Upper lobe of right lung (tissue), 1 donor: ENCODE results near the gene ZNF592. TPM values are rescaled to one million over a fixed set of nuclear protein-coding genes. Genes with fewer than 3 reads are reported as not detected.

Experiments used
- ATAC-seq: fragments of 200-7000 bp; cut with Tn5 transposase; one replicate; pipeline ENCODE4 v1.9.1; 2020; ENCODE audit warnings: mild to moderate bottlenecking, moderate library complexity
- DNase-seq: peaks from one replicate; pipeline ENCODE4 v3.0.0-alpha.2; 2020
- H3K27ac ChIP-seq: fragments of 200-600 bp; one replicate; pipeline ENCODE4 v1.8.0; 2022
- H3K27me3 ChIP-seq: fragments of 200-600 bp; one replicate; pipeline ENCODE4 v1.8.0; 2022; ENCODE audit warnings: mild to moderate bottlenecking
- H3K36me3 ChIP-seq: fragments of 200-600 bp; one replicate; pipeline ENCODE4 v1.8.0; 2022
- H3K4me1 ChIP-seq: fragments of 200-600 bp; one replicate; pipeline ENCODE4 v1.8.0; 2022
- H3K4me3 ChIP-seq: fragments of 200-600 bp; one replicate; pipeline ENCODE4 v1.8.0; 2022; ENCODE audit warnings: mild to moderate bottlenecking
- H3K9me3 ChIP-seq: fragments of 200-600 bp; one replicate; pipeline ENCODE4 v1.8.0; 2022
- intact Hi-C: fragments of 100-400 bp; cut with DNase I; formaldehyde crosslinking; loops from one replicate; pipeline ENCODE4 v1.11.0; 2022
- total RNA-seq: library from RNA; stranded (reverse); fragmentation: NEBNext Ultra II Directional; extraction: Animal tissue kit (Norgen Biotek cat#: 25700); gene quantifications from one replicate; pipeline ENCODE4 v1.2.1, GENCODE V29; 2021
- TF ChIP-seq, protein P1 (sequence below): fragments of 200-600 bp; IDR thresholded peaks from one replicate; pipeline ENCODE4 v1.8.0; 2022; ENCODE audit warnings: antibody characterized with exemption
- donor health status: DM: no; HTN: yes; CAD: no; lungs with severe emphysema.

ZNF592 gene
- total RNA-seq, 1 donor from 2014 or later, result 33.3 TPM

- H3K27ac ChIP-seq, result no peak overlapping the region
- peaks cover 33% of the 10 kb centered on the region for H3K4me1 ChIP-seq
Measured at GRCh38 chr15:84836844-84837243, 88.5 kb downstream of the ZNF592 start.

GRCh38 chr15:84839714-84840113 lies 91.3 kb downstream of the ZNF592 start:
- TF ChIP-seq, protein P1, sequence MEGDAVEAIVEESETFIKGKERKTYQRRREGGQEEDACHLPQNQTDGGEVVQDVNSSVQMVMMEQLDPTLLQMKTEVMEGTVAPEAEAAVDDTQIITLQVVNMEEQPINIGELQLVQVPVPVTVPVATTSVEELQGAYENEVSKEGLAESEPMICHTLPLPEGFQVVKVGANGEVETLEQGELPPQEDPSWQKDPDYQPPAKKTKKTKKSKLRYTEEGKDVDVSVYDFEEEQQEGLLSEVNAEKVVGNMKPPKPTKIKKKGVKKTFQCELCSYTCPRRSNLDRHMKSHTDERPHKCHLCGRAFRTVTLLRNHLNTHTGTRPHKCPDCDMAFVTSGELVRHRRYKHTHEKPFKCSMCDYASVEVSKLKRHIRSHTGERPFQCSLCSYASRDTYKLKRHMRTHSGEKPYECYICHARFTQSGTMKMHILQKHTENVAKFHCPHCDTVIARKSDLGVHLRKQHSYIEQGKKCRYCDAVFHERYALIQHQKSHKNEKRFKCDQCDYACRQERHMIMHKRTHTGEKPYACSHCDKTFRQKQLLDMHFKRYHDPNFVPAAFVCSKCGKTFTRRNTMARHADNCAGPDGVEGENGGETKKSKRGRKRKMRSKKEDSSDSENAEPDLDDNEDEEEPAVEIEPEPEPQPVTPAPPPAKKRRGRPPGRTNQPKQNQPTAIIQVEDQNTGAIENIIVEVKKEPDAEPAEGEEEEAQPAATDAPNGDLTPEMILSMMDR, result no peak
- DNase-seq (no peak), ATAC-seq (no peak)
- Histone ChIP-seq H3K4me3 (no peak overlapping the region), H3K27me3 (no peaks in the 10 kb centered on the region), H3K27ac (peak overlapping the region; percentile 78), H3K36me3 (no peaks in the 10 kb centered on the region), H3K4me1 (peaks cover 19% of the 10 kb centered on the region), H3K9me3 (no peaks in the 10 kb centered on the region)
- intact Hi-C loops, result no loop called here

More at GRCh38 chr15:84836844-84837243, 88.5 kb downstream of the ZNF592 start:
- DNase-seq, result no peak
- no peaks in the 10 kb centered on the region for H3K36me3 ChIP-seq
- intact Hi-C loops, result no loop called here
- H3K4me3 ChIP-seq, result no peak overlapping the region
- TF ChIP-seq, protein P1, result no peak
- peak; percentile 50 for ATAC-seq
- H3K9me3 ChIP-seq, result no peaks in the 10 kb centered on the region
- no peaks in the 10 kb centered on the region for H3K27me3 ChIP-seq

DNA sequence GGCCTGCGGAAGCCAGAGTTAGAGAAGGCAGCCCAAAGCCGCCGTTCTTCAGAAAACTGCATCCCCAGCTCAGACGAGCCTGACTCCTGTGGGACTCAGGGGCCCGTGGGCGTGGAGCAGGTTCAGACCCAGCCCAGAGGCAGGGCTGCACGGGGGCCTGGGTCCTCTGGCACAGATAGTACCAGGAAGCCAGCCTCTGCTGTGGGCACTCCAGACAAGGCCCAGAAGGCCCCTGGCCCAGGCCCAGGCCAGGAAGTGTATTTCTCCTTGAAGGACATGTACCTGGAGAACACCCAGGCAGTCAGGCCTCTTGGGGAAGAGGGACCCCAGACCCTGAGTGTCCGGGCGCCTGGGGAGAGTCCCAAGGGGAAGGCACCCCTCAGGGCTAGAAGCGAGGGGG lies 91.9 kb downstream of the ZNF592 start:
- Histone ChIP-seq H3K36me3 (no peaks in the 10 kb centered on the region), H3K4me3 (no peak overlapping the region), H3K4me1 (peaks cover 19% of the 10 kb centered on the region), H3K27me3 (no peaks in the 10 kb centered on the region), H3K27ac (peak overlapping the region; percentile 78), H3K9me3 (no peaks in the 10 kb centered on the region)
- DNase-seq (no peak), ATAC-seq (peak; percentile 6)
- intact Hi-C loops, result no loop called here
- TF ChIP-seq, protein P1, result no peak

DNA sequence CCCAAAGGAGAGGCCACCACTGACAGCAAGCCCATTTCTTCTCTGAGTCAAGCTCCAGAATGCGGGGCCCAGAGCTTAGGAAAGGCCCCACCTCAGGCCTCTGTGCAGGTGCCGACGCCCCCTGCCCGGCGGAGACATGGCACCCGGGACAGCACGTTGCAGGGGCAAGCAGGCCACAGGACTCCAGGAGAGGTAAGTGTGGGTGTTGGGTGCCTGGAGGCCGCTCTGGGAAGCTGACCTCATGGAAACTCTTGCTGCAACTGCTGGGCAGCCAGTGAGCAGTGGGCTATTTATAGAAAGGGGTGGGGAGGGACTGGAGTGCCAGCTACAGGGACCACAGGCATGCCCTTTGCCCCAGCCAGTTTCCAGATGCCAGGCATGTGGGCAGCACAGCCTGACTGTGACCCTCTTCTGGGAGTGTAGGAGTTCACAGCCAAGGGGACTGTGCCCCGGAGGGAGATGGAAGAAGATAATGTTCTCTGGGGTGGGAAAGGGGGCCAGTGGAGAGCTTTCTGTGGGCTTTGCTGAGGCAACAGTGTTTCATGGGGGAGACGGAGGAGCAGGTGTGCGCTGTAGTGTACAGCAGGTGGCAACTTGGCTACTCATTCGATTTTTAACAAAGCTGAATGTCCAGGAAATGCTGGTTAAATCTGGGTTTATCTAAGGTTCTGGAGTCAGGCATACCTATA lies 92.5 kb downstream of the ZNF592 start:
- H3K9me3 ChIP-seq, result no peaks in the 10 kb centered on the region
- peak overlapping the region; percentile 78 for H3K27ac ChIP-seq
- TF ChIP-seq, protein P1, result no peak
- DNase-seq (peak; percentile 91), ATAC-seq (peak; percentile 89)
- no peaks in the 10 kb centered on the region for H3K36me3 ChIP-seq
- peaks cover 19% of the 10 kb centered on the region for H3K4me1 ChIP-seq
- intact Hi-C loops, result no loop called here
- H3K4me3 ChIP-seq, result no peak overlapping the region
- H3K27me3 ChIP-seq, result no peaks in the 10 kb centered on the region

GRCh38 chr15:84842781-84843180 lies 94.4 kb downstream of the ZNF592 start:
- Histone ChIP-seq H3K36me3 (no peaks in the 10 kb centered on the region), H3K27me3 (no peaks in the 10 kb centered on the region), H3K27ac (no peak overlapping the region), H3K9me3 (no peaks in the 10 kb centered on the region), H3K4me3 (no peak overlapping the region), H3K4me1 (peaks cover 19% of the 10 kb centered on the region)
- no peak for ATAC-seq
- no peak for DNase-seq
- intact Hi-C loops, result no loop called here
- TF ChIP-seq, protein P1, result no peak
